Measurements from ENCODE around the gene PLXNA2. TPM values are rescaled to one million over a fixed set of nuclear protein-coding genes. Genes with fewer than 3 reads are reported as not detected.

Gene PLXNA2
- total and polyA plus RNA-seq, 2 of the 8 experiments (the other 6 are each of a cell fraction or from before 2014, with no cell fraction given): 0.33 to 1.5 TPM

DNA sequence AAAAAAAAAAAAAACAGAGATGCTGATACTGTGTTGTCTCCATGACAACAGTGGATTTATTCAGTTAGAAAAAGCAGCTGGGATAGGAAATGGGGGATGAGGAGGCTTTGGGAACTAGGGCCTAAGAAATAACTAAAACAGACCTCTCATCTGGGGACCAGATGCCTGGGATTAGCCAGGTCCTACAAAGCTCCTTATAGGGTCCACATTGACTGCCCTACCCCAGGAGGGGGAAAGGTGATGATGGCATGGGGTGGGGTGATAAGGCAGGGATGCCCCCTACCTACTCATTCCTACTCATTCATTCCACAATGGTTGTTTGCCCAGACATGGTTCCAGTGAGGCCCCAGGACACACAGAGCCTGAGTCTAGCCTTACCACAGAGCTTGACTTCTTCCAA is 131.2 kb downstream of the PLXNA2 start:
- no peak overlapping the region for H4K5ac ChIP-seq (ENCODE audit: insufficient read length, low read depth, low read length)
- DNase-seq (ENCODE audit: low read depth in 1 of 2, low spot score in 2 of 2): no peak
- H3K23ac ChIP-seq (ENCODE audit: insufficient read length): no peak overlapping the region
- H2BK12ac ChIP-seq (ENCODE audit: low read depth, low read length): no peak overlapping the region
- TF ChIP-seq MAFK (IDR thresholded peaks at IDR 0.05; ENCODE audit: low read depth, low read length) (no peak), RXRA (IDR thresholded peaks at IDR 0.05; ENCODE audit: insufficient read depth, low read depth, low read length) (no peak), ATF2 (IDR thresholded peaks at IDR 0.05; ENCODE audit: low read length) (no peak), FOSL1 (IDR thresholded peaks at IDR 0.05; ENCODE audit: insufficient read depth, low read depth, low read length) (no peak)
- TF ChIP-seq, protein P1, sequence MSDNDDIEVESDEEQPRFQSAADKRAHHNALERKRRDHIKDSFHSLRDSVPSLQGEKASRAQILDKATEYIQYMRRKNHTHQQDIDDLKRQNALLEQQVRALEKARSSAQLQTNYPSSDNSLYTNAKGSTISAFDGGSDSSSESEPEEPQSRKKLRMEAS (IDR thresholded peaks at IDR 0.05): no peak
- H3K4me1 ChIP-seq (replicated peaks in 1 of 4; ENCODE audit: control insufficient read depth in 3 of 4, insufficient read depth in 4 of 4, low read length in 3 of 4): peaks cover 0 to 2% (median 0%) of the 10 kb centered on the region in 4 experiments; a peak in 3 of 7 replicates
- no peak for FAIRE-seq
- no peaks in the 10 kb centered on the region; the same call in 1 of the 2 replicates for H3K23me2 ChIP-seq (ENCODE audit: low read depth, low read length)
- no peak overlapping the region for H3K27ac ChIP-seq (ENCODE audit: low read depth, low read length)
- no peak overlapping the region for H2BK5ac ChIP-seq (ENCODE audit: low read depth, low read length)
- no peak overlapping the region for H4K91ac ChIP-seq (replicated peaks; ENCODE audit: insufficient read length, low read length)
- H2AK5ac ChIP-seq (ENCODE audit: low read depth, low read length): no peak overlapping the region
- H3K14ac ChIP-seq (ENCODE audit: insufficient read length): no peak overlapping the region
- H3K36me3 ChIP-seq (ENCODE audit: control insufficient read depth in 2 of 4, insufficient read depth in 4 of 4, low read length in 3 of 4): no peaks in the 10 kb centered on the region
- H3K9ac ChIP-seq (replicated peaks in 1 of 4; ENCODE audit: extremely low read depth in 1 of 4, low read depth in 3 of 4, low read length in 3 of 4): no peak overlapping the region
- H4K20me1 ChIP-seq (replicated peaks in 1 of 2; ENCODE audit: control insufficient read depth in 1 of 2, insufficient read depth in 2 of 2, low read length in 2 of 2): no peaks in the 10 kb centered on the region
- no peak overlapping the region for H3K4me3 ChIP-seq (ENCODE audit: extremely low read depth in 1 of 4, insufficient read depth in 2 of 4, low read depth in 3 of 4, low read length in 4 of 4)
- H3K56ac ChIP-seq (replicated peaks; ENCODE audit: insufficient read length, low read depth, low read length): no peak overlapping the region
- H3K9me3 ChIP-seq (ENCODE audit: insufficient read depth in 2 of 2, low read depth in 1 of 2, low read length in 1 of 2): no peaks in the 10 kb centered on the region
- H4K8ac ChIP-seq (ENCODE audit: extremely low read depth, insufficient read depth, low read length): no peak overlapping the region
- H3K4ac ChIP-seq (replicated peaks; ENCODE audit: insufficient read length, low read depth, low read length): no peak overlapping the region
- no peak overlapping the region for H3K18ac ChIP-seq (ENCODE audit: extremely low read depth, low read length)
- no peaks in the 10 kb centered on the region for H3K79me1 ChIP-seq (ENCODE audit: low read depth, low read length)
- H2AFZ ChIP-seq (ENCODE audit: low read length): no peak overlapping the region
- H3K79me2 ChIP-seq (ENCODE audit: control insufficient read depth in 1 of 2, insufficient read depth in 2 of 2, low read length in 2 of 2): no peaks in the 10 kb centered on the region
- 0 out of 7 replicates have a peak, but pooled peaks cover 0 to 3% (median 0%) of the 10 kb centered on the region in 4 experiments for H3K27me3 ChIP-seq (replicated peaks in 1 of 4; ENCODE audit: control insufficient read depth in 3 of 4, extremely low read depth in 1 of 4, insufficient read depth in 3 of 4, low read length in 3 of 4)
- POLR2A ChIA-PET (ENCODE audit: partially characterized antibody): no interaction called here
- no peak overlapping the region for H2BK20ac ChIP-seq (ENCODE audit: low read length)
- H2BK15ac ChIP-seq (ENCODE audit: low read length): no peak overlapping the region
- CTCF ChIA-PET (ENCODE audit: partially characterized antibody): interaction anchor here (1.0 to 4.5 kb wide), 10 partner anchors 8 to 132 kb away, joined by 3 to 22 read pairs (median 9); partner anchors contain the start of gene PLXNA2
- H2BK120ac ChIP-seq (replicated peaks; ENCODE audit: low read depth, low read length): no peak overlapping the region
- no peak overlapping the region for H3K4me2 ChIP-seq (ENCODE audit: insufficient read depth in 1 of 2, low read depth in 2 of 2, low read length in 2 of 2)
